Fibroblast of the aortic adventitia (primary cell): ENCODE results near the gene STRAP. TPM values are rescaled to one million over a fixed set of nuclear protein-coding genes. Genes with fewer than 3 reads are reported as not detected.

Experiments
- DNase-seq: peaks from one replicate; pipeline ENCODE4 v3.0.0-alpha.2; 2010; ENCODE audit warnings: low read depth
- H3K4me3 ChIP-seq: 2 replicates; pipeline ENCODE4 v1.5.1; 2011; ENCODE audit warnings: low read depth, mild to moderate bottlenecking, control low read depth, low read length, moderate library complexity
- CTCF ChIP-seq: IDR thresholded peaks from 2 replicates; pipeline ENCODE4 v1.5.1; 2011; ENCODE audit warnings: mild to moderate bottlenecking, low read length, control low read depth, inconsistent platforms; ENCODE audit not compliant: insufficient read depth
- total RNA-seq: library from RNA; depleted of rRNA; stranded (reverse); fragments of >200 nt; gene quantifications from 2 replicates; pipeline ENCODE4 v1.2.3, GENCODE V29; 2012; ENCODE audit warnings: low replicate concordance

STRAP gene
- total RNA-seq, 1 donor: 101 TPM

- TF ChIP-seq CTCF: no peak
- DNase-seq: peak; percentile 53
- no peak overlapping the region for H3K4me3 ChIP-seq
Measured at GRCh38 chr12:15855646-15856045, 26.5 kb upstream of the STRAP start.

DNA sequence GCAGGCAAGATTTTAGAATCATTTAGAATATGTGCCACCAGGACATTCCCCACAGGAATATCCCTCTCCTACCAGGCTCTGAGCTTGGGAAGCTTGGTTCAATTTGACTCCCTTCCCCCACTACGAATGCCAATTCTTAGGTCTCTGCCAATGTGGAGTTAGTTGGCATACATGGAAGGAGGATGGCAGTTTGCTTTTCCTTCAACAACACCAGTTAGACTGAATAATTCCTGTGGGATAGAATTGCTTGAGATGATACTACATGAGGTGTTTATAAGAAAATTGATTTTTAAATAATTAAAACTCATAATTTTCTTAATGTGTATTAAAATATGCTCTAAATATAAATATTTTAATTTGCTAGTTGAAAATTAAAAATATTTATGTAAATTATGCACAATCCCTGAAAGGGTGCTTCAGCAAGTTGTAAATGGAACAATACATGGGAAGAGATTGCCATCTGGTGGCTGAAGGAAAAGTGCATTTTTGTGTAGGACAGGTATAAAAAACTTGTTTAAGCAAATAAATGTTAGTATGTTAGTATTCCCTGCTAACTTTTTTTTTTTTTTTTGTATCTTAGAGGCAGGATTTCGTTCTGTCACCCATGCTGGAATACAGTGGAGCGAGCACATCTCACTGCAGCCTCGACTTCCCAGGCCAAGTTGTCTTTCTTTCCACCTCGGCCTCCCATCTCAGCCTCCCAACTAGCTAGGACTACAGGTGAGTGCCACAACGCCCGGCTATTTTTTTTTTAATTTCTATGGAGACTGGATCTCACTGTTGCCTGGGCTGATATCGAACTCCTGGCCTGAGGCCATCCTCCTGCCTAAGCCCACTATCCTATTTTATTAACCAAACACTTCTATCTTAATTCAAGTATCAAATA lies 25.8 kb upstream of the STRAP start:
- DNase-seq: peak; percentile 86
- no peak overlapping the region for H3K4me3 ChIP-seq
- peak; percentile 70 for TF ChIP-seq CTCF

DNA sequence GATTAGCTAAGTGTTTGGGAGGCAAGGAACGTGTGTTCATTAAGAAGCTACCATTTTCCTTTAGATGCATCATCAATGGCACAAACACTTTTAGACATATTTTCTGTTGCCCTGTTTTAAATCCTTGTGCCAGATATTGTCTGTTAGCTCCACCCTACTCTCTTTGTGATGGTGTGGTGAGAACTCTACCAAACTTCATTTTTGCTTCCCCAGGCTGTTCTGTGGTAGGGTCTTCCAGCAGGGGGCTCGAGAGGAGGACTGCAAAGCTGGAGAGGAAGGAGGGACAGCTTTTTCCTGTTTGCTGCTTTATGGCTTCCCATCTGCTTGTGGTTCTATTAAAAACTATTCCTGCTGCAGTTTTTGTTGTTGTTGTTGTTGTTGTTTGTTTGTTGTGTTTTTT lies 23.8 kb upstream of the STRAP start:
- no peak for DNase-seq
- peak; percentile 31 for TF ChIP-seq CTCF
- no peak overlapping the region for H3K4me3 ChIP-seq

GRCh38 chr12:15859116-15859515 lies 23.1 kb upstream of the STRAP start:
- no peak overlapping the region for H3K4me3 ChIP-seq
- no peak for DNase-seq
- no peak for TF ChIP-seq CTCF

- no peak for TF ChIP-seq CTCF
- H3K4me3 ChIP-seq: no peak overlapping the region
- peak; percentile 45 for DNase-seq
Measured at GRCh38 chr12:15861404-15861803, 20.8 kb upstream of the STRAP start.

DNA sequence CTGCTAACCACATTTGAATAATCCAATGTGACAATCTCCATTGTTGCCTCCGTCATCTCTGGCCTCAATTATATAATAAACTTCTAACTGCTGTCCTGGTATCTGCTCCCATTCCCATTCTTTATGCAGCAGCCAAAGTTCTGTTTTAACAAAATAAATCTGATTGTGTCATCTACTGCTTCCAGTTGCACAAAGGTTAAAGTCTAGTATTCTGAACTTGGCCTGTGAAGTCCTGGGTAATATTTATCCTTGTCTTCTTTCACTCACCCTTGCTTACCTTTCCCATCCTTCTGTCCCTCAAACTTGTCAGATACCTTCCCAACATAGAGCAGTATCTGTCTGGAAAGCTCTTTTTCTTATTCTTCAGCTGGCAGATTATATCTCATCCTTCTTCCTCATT lies 19.3 kb upstream of the STRAP start:
- no peak for DNase-seq
- no peak for TF ChIP-seq CTCF
- H3K4me3 ChIP-seq: no peak overlapping the region
